ENCODE data around the gene NDRG3. TPM values are rescaled to one million over a fixed set of nuclear protein-coding genes. Genes with fewer than 3 reads are reported as not detected.
A peak's percentile ranks its signal among the peaks of the same experiment; 100 is the strongest.

NDRG3 gene
- total and polyA plus RNA-seq, 7 experiments from 2014 or later: 20.8 to 49.4 (median 29.5) TPM

- Histone ChIP-seq H3K4me1 (ENCODE audit: control insufficient read depth in 2 of 2, insufficient read depth in 2 of 2, low read length in 2 of 2) (peaks cover 15 to 16% of the 10 kb centered on the region in 2 donors), H3K4me3 (ENCODE audit: low read length) (no peak overlapping the region), H3K27ac (ENCODE audit: low read depth, low read length) (no peak overlapping the region), H3K27me3 (ENCODE audit: control insufficient read depth in 2 of 2, insufficient read depth in 2 of 2, low read length in 2 of 2) (no peaks in the 10 kb centered on the region), H3K36me3 (ENCODE audit: control insufficient read depth in 2 of 3, insufficient read depth in 3 of 3, low read length in 3 of 3) (peaks cover 3 to 84% (median 16%) of the 10 kb centered on the region in 3 experiments), H3K9me3 (ENCODE audit: control insufficient read depth in 2 of 3, low read length in 3 of 3) (no peaks in the 10 kb centered on the region)
- intact Hi-C loops (cut with micrococcal nuclease): no loop called here
- no peak for DNase-seq
- H3K27me3 Mint-ChIP-seq: no peaks in the 10 kb centered on the region
- H3K27ac Mint-ChIP-seq: peak overlapping the region in 7 of 9 donors; percentile 75 to 96 (median 86)
- no peaks in the 10 kb centered on the region for H3K9me3 Mint-ChIP-seq
- H3K4me3 Mint-ChIP-seq: peak overlapping the region in 1 of 10 donors; percentile 25
- peaks cover 10 to 46% (median 21%) of the 10 kb centered on the region in 5 donors for H3K36me3 Mint-ChIP-seq
- ChIA-PET POLR2A (interaction anchor here (1.4 kb wide), 1 partner anchor 10 kb away, joined by 6 read pairs; no protein-coding TSS in a partner anchor), CTCF (no interaction called here)
- peaks cover 21 to 39% (median 37%) of the 10 kb centered on the region in 7 donors for H3K4me1 Mint-ChIP-seq
- ATAC-seq: no peak
Observed at GRCh38 chr20:36634342-36634741, 111.5 kb downstream of the NDRG3 start.

DNA sequence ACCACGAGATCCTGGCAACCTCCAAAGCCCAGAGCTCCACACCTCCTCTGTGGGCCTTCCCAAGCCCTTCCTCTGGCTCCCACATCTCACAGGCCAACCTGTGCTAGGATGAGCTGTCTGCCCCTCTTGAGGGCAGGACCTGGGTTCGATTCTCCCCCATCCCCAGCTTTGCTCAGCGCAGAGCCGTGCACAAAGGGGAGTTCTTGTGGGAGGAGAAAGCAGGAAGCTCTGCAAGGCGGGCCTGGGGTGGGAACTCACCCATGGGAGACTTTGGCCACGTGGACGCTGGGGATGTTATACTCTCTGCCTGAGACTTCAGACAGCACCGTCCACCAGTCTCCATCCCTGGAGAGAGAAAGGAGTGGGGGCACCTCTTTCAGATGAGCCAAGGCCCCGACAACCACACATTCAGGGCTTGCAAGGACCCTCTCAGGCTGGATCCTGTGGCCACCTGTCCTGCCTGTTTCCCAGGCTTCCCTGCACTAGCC lies 112.6 kb downstream of the NDRG3 start:
- no peaks in the 10 kb centered on the region for H3K9me3 Mint-ChIP-seq
- no peaks in the 10 kb centered on the region for H3K27me3 Mint-ChIP-seq
- H3K36me3 Mint-ChIP-seq: peaks cover 10 to 47% (median 25%) of the 10 kb centered on the region in 5 donors
- peaks cover 21 to 47% (median 38%) of the 10 kb centered on the region in 7 donors for H3K4me1 Mint-ChIP-seq
- no peak overlapping the region for H3K4me3 Mint-ChIP-seq
- ATAC-seq (no peak), DNase-seq (no peak)
- Histone ChIP-seq H3K36me3 (ENCODE audit: control insufficient read depth in 2 of 3, insufficient read depth in 3 of 3, low read length in 3 of 3) (peaks cover 1 to 75% (median 11%) of the 10 kb centered on the region in 3 experiments), H3K27ac (ENCODE audit: low read depth, low read length) (no peak overlapping the region), H3K27me3 (ENCODE audit: control insufficient read depth in 2 of 2, insufficient read depth in 2 of 2, low read length in 2 of 2) (no peaks in the 10 kb centered on the region), H3K4me3 (ENCODE audit: low read length) (no peak overlapping the region), H3K4me1 (ENCODE audit: control insufficient read depth in 2 of 2, insufficient read depth in 2 of 2, low read length in 2 of 2) (peaks cover 23 to 24% of the 10 kb centered on the region in 2 donors), H3K9me3 (ENCODE audit: control insufficient read depth in 2 of 3, low read length in 3 of 3) (no peaks in the 10 kb centered on the region)
- H3K27ac Mint-ChIP-seq: peak overlapping the region in 7 of 9 donors; percentile 56 to 96 (median 92)
- intact Hi-C loops (cut with micrococcal nuclease): no loop called here
- CTCF ChIA-PET: interaction anchor here (0.9 to 1.4 kb wide), 2 partner anchors 9 to 12 kb away, joined by 4 to 6 read pairs; partner anchors contain the start of gene SLA2
- POLR2A ChIA-PET: interaction anchor here (6.7 kb wide), 1 partner anchor 10 kb away, joined by 74 read pairs; the partner anchor contains the start of gene SLA2

DNA sequence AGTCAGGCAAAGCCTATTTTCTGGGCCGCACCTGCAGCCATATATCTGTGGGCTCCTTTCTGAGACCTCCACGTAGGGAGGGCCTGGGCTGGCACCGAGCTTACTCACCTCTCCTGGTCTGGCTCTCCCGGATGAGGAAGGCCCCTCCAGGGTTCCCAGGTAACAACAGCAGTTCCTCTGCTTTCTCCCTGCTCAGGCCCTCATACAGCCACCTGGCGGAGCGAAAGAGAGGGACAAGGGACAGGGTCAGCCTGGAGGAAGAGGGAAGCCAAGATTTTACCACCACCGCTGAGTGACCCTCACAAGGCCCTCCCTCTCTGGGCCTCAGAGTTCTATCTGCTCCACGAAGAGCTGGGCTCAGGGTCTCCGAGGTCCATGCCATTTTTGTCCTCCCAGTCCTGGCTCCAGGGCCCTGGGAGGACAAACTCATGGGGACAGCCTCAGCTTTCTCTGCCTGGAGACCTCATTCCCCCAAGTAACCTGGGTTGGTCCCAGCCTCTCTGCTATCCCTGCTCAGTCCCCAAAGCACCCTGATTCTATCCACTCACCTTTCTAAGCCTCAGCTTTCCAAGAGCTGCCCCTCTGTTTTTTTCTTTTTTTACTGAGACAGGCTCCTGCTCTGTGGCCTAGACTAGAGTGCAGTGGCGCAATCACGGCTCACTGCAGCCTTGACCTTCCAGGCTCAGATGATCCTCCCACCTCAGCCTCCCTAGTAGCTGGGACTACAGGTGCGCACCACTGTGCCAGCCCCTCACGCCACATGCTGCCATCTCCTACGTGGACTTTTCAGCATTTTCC lies 113.2 kb downstream of the NDRG3 start:
- Mint-ChIP-seq H3K9me3 (no peaks in the 10 kb centered on the region), H3K4me1 (peaks cover 23 to 53% (median 44%) of the 10 kb centered on the region in 7 donors), H3K36me3 (peaks cover 10 to 53% (median 29%) of the 10 kb centered on the region in 5 donors), H3K27ac (peak overlapping the region; percentile 55 to 98 (median 94)), H3K27me3 (no peaks in the 10 kb centered on the region), H3K4me3 (no peak overlapping the region)
- H3K4me1 ChIP-seq (ENCODE audit: control insufficient read depth in 2 of 2, insufficient read depth in 2 of 2, low read length in 2 of 2): peaks cover 23 to 30% of the 10 kb centered on the region in 2 donors
- H3K36me3 ChIP-seq (ENCODE audit: control insufficient read depth in 2 of 3, insufficient read depth in 3 of 3, low read length in 3 of 3): peaks cover 4 to 75% (median 11%) of the 10 kb centered on the region in 3 experiments
- intact Hi-C loops (cut with micrococcal nuclease): no loop called here
- DNase-seq (no peak), ATAC-seq (no peak)
- H3K4me3 ChIP-seq (ENCODE audit: low read length): no peak overlapping the region
- H3K27ac ChIP-seq (ENCODE audit: low read depth, low read length): no peak overlapping the region
- ChIA-PET CTCF (interaction anchor here (0.9 to 1.4 kb wide), 2 partner anchors 8 to 13 kb away, joined by 4 to 6 read pairs; partner anchors contain the start of gene SLA2), POLR2A (interaction anchor here (6.7 kb wide), 1 partner anchor 11 kb away, joined by 74 read pairs; the partner anchor contains the start of gene SLA2)
- no peaks in the 10 kb centered on the region for H3K27me3 ChIP-seq (ENCODE audit: control insufficient read depth in 2 of 2, insufficient read depth in 2 of 2, low read length in 2 of 2)
- no peaks in the 10 kb centered on the region for H3K9me3 ChIP-seq (ENCODE audit: control insufficient read depth in 2 of 3, low read length in 3 of 3)

DNA sequence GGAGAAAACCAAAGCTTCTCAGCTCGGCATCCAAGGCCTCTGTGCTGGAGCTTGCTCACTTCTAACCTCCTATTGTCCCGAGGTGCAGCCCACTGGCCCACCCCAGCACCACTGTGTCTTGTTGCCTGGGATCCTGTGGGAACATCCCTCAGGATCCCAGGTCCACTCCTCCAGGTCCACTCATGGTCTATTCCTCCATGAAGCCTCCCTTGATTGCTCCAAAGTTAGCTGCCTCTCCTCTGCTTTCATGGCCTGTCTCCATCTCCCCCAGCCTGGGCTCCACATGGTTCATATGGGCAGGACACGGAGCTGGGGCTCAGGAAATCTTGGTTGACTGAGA lies 113.8 kb downstream of the NDRG3 start:
- Histone ChIP-seq H3K27me3 (ENCODE audit: control insufficient read depth in 2 of 2, insufficient read depth in 2 of 2, low read length in 2 of 2) (no peaks in the 10 kb centered on the region), H3K27ac (ENCODE audit: low read depth, low read length) (no peak overlapping the region), H3K4me3 (ENCODE audit: low read length) (no peak overlapping the region), H3K9me3 (ENCODE audit: control insufficient read depth in 2 of 3, low read length in 3 of 3) (no peaks in the 10 kb centered on the region), H3K4me1 (ENCODE audit: control insufficient read depth in 2 of 2, insufficient read depth in 2 of 2, low read length in 2 of 2) (peaks cover 23 to 33% of the 10 kb centered on the region in 2 donors), H3K36me3 (ENCODE audit: control insufficient read depth in 2 of 3, insufficient read depth in 3 of 3, low read length in 3 of 3) (peaks cover 4 to 75% (median 11%) of the 10 kb centered on the region in 3 experiments)
- POLR2A ChIA-PET: interaction anchor here (2.8 to 6.7 kb wide), 2 partner anchors 12 to 59 kb away, joined by 14 to 74 read pairs; partner anchors contain the start of genes SLA2 and TGIF2
- CTCF ChIA-PET: interaction anchor here (1.4 kb wide), 1 partner anchor 14 kb away, joined by 6 read pairs; the partner anchor contains the start of gene SLA2
- Mint-ChIP-seq H3K4me3 (peak overlapping the region in 1 of 10 donors; percentile 0), H3K27me3 (no peaks in the 10 kb centered on the region), H3K36me3 (peaks cover 10 to 58% (median 33%) of the 10 kb centered on the region in 5 donors), H3K9me3 (no peaks in the 10 kb centered on the region), H3K4me1 (peaks cover 23 to 54% (median 48%) of the 10 kb centered on the region in 7 donors), H3K27ac (peak overlapping the region; percentile 55 to 98 (median 94))
- intact Hi-C loops (cut with micrococcal nuclease): no loop called here
- no peak for DNase-seq
- ATAC-seq: no peak

DNA sequence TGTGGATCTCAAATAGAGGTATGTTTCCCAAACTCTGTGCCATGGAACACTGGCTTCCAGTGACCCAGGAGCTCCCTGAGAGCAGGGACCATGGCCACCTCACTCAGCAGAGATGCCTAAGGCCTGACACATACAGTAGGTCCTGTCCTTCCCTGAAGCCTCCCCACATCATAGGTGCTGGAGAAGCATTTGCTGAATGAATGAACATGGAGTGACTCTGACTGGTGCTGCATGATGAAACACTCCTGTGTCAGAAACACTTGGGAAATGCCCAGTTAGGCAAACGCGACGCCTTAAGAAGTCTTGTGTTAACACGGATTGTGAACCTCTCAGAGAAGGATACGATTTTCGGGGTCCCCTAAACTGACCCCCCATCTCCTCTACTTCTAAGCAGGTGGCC lies 114.2 kb downstream of the NDRG3 start:
- H3K4me1 Mint-ChIP-seq: peaks cover 22 to 59% (median 48%) of the 10 kb centered on the region in 7 donors

More for the DNA sequence above, 114.2 kb downstream of the NDRG3 start:
- DNase-seq: no peak
- H3K27me3 Mint-ChIP-seq: no peaks in the 10 kb centered on the region
- H3K9me3 Mint-ChIP-seq: no peaks in the 10 kb centered on the region
- H3K4me1 ChIP-seq (ENCODE audit: control insufficient read depth in 2 of 2, insufficient read depth in 2 of 2, low read length in 2 of 2): peaks cover 23 to 33% of the 10 kb centered on the region in 2 donors
- H3K4me3 Mint-ChIP-seq: peak overlapping the region in 3 of 10 donors; percentile 0 to 9 (median 3)
- H3K27me3 ChIP-seq (ENCODE audit: control insufficient read depth in 2 of 2, insufficient read depth in 2 of 2, low read length in 2 of 2): no peaks in the 10 kb centered on the region
- H3K27ac ChIP-seq (ENCODE audit: low read depth, low read length): no peak overlapping the region
- ChIA-PET CTCF (no interaction called here), POLR2A (interaction anchor here (2.8 to 6.7 kb wide), 2 partner anchors 12 to 59 kb away, joined by 14 to 74 read pairs; partner anchors contain the start of genes SLA2 and TGIF2)
- no peak for ATAC-seq
- peaks cover 4 to 75% (median 11%) of the 10 kb centered on the region in 3 experiments for H3K36me3 ChIP-seq (ENCODE audit: control insufficient read depth in 2 of 3, insufficient read depth in 3 of 3, low read length in 3 of 3)
- H3K9me3 ChIP-seq (ENCODE audit: control insufficient read depth in 2 of 3, low read length in 3 of 3): no peaks in the 10 kb centered on the region
- peaks cover 10 to 59% (median 38%) of the 10 kb centered on the region in 5 donors for H3K36me3 Mint-ChIP-seq
- intact Hi-C loops (cut with micrococcal nuclease): loop anchor here in 1 of 2 donors (2.0 kb wide), 1 partner anchor 13 kb away; no protein-coding TSS in a partner anchor
- no peak overlapping the region for H3K4me3 ChIP-seq (ENCODE audit: low read length)
- peak overlapping the region; percentile 55 to 98 (median 94) for H3K27ac Mint-ChIP-seq
